ENCODE data around the gene TARBP2. TPM values are rescaled to one million over a fixed set of nuclear protein-coding genes. Genes with fewer than 3 reads are reported as not detected.
A peak's percentile ranks its signal among the peaks of the same experiment; 100 is the strongest.
"Not testable (repeated sequence)": the region's sequence is repeated elsewhere in the genome, so short reads cannot be mapped to it uniquely, and the experiment has no call there.

Gene TARBP2
- total RNA-seq, 4 donors from 2014 or later, result 19.5 to 25.9 (median 22.7) TPM

- intact Hi-C loops (cut with DNase I), result no loop called here
- no peak for DNase-seq
- H3K4me1 ChIP-seq, result peaks cover 9 to 19% (median 9%) of the 10 kb centered on the region in 3 donors
- H3K27ac ChIP-seq, result no peak overlapping the region
- no peak for TF ChIP-seq POLR2A (IDR thresholded peaks at IDR 0.05)
- no peak for TF ChIP-seq CTCF (IDR thresholded peaks at IDR 0.05)
- H3K27me3 ChIP-seq, result no peaks in the 10 kb centered on the region
- whole genome bisulfite sequencing, 2 donors, result 71 to 72% methylated on average over 2 of the region's 2 CpGs
- no peak overlapping the region for H3K4me3 ChIP-seq
- peaks cover 31 to 92% (median 59%) of the 10 kb centered on the region in 3 donors for H3K36me3 ChIP-seq
- no peaks in the 10 kb centered on the region for H3K9me3 ChIP-seq
Observed at GRCh38 chr12:53533471-53533870, 32.4 kb downstream of the TARBP2 start.

GRCh38 chr12:53536962-53537361 lies 35.9 kb downstream of the TARBP2 start:
- Histone ChIP-seq H3K36me3 (peaks cover 27 to 89% (median 54%) of the 10 kb centered on the region in 3 donors), H3K9me3 (no peaks in the 10 kb centered on the region), H3K4me3 (no peak overlapping the region), H3K27ac (peak overlapping the region in 1 of 4 donors; percentile 71), H3K27me3 (no peaks in the 10 kb centered on the region), H3K4me1 (peaks cover 10 to 34% (median 16%) of the 10 kb centered on the region in 3 donors)
- TF ChIP-seq POLR2A (IDR thresholded peaks at IDR 0.05) (no peak), CTCF (IDR thresholded peaks at IDR 0.05) (no peak)
- intact Hi-C loops (cut with DNase I), result no loop called here
- DNase-seq, result no peak
- WGBS, 2 donors, result 81 to 89% methylated on average over 3 of the region's 3 CpGs

GRCh38 chr12:53538209-53538689 lies 37.2 kb downstream of the TARBP2 start:
- intact Hi-C loops (cut with DNase I), result no loop called here
- 19 to 22% methylated on average over 1 of the region's 1 CpG for WGBS, 2 donors
- Histone ChIP-seq H3K4me1 (peaks cover 10 to 42% (median 18%) of the 10 kb centered on the region in 3 donors), H3K4me3 (no peak overlapping the region), H3K27me3 (no peaks in the 10 kb centered on the region), H3K36me3 (peaks cover 16 to 89% (median 47%) of the 10 kb centered on the region in 3 donors), H3K27ac (peak overlapping the region; percentile 54 to 71 (median 61)), H3K9me3 (no peaks in the 10 kb centered on the region)
- TF ChIP-seq POLR2A (IDR thresholded peaks at IDR 0.05) (no peak), CTCF (IDR thresholded peaks at IDR 0.05) (no peak)
- DNase-seq, result no peak

GRCh38 chr12:53539526-53539925 lies 38.4 kb downstream of the TARBP2 start:
- TF ChIP-seq CTCF (IDR thresholded peaks at IDR 0.05) (no peak), POLR2A (IDR thresholded peaks at IDR 0.05) (no peak)
- no peaks in the 10 kb centered on the region for H3K27me3 ChIP-seq
- no peaks in the 10 kb centered on the region for H3K9me3 ChIP-seq
- H3K4me1 ChIP-seq, result peaks cover 10 to 55% (median 29%) of the 10 kb centered on the region in 3 donors
- DNase-seq, result no peak
- H3K27ac ChIP-seq, result peak overlapping the region in 2 of 4 donors; percentile 63 to 71
- H3K36me3 ChIP-seq, result peaks cover 4 to 79% (median 35%) of the 10 kb centered on the region in 3 donors
- 93 to 97% methylated on average over 3 of the region's 3 CpGs for WGBS, 2 donors
- H3K4me3 ChIP-seq, result no peak overlapping the region
- intact Hi-C loops (cut with DNase I), result no loop called here

GRCh38 chr12:53543539-53543938 lies 42.5 kb downstream of the TARBP2 start:
- TF ChIP-seq CTCF (IDR thresholded peaks at IDR 0.05) (peak; percentile 31 to 91 (median 87)), POLR2A (IDR thresholded peaks at IDR 0.05) (no peak)
- intact Hi-C loops (cut with DNase I), result loop anchor here (5.0 kb wide), 1 partner anchor 134 kb away; the partner anchor contains the start of gene ATP5MC2
- DNase-seq, result no peak
- WGBS, 2 donors, result 14 to 16% methylated on average over 5 of the region's 5 CpGs
- no peak overlapping the region for H3K4me3 ChIP-seq
- peaks cover 0 to 83% (median 26%) of the 10 kb centered on the region in 3 donors for H3K36me3 ChIP-seq
- no peaks in the 10 kb centered on the region for H3K27me3 ChIP-seq
- H3K4me1 ChIP-seq, result peaks cover under 1 to 43% (median 20%) of the 10 kb centered on the region in 3 donors
- H3K27ac ChIP-seq, result peak overlapping the region; percentile 32 to 70 (median 55)
- H3K9me3 ChIP-seq, result no peaks in the 10 kb centered on the region

GRCh38 chr12:53548354-53548753 lies 47.3 kb downstream of the TARBP2 start:
- 96% methylated on average over 5 to 6 of the region's 6 CpGs for WGBS, 2 donors
- H3K4me3 ChIP-seq; H3K27ac ChIP-seq; DNase-seq; intact Hi-C loops (cut with DNase I); H3K9me3 ChIP-seq; H3K27me3 ChIP-seq: not testable (repeated sequence)
- Histone ChIP-seq H3K4me1 (peaks cover 0 to 25% (median 10%) of the 10 kb centered on the region in 3 donors), H3K36me3 (peaks cover 0 to 81% (median 16%) of the 10 kb centered on the region in 3 donors)

GRCh38 chr12:53550131-53550530 lies 49.0 kb downstream of the TARBP2 start:
- H3K4me3 ChIP-seq, H3K9me3 ChIP-seq, H3K4me1 ChIP-seq, H3K27me3 ChIP-seq, DNase-seq, H3K27ac ChIP-seq: not testable (repeated sequence)
- peaks cover 0 to 74% (median 16%) of the 10 kb centered on the region in 3 donors for H3K36me3 ChIP-seq
- 100% methylated on average over 3 to 8 of the region's 8 CpGs for WGBS, 2 donors
- intact Hi-C loops (cut with DNase I), result loop anchor here (10.0 kb wide), 1 partner anchor 55 kb away; no protein-coding TSS in a partner anchor
